PC-3 (cell line): ENCODE measurements around the gene INO80E.

Experiments used
- CTCF ChIP-seq: fragments of 300-600 bp; sonication (generic); conservative IDR thresholded peaks from 2 replicates; pipeline ENCODE4 v1.5.1; 2017; ENCODE audit warnings: antibody characterized with exemption, low read depth, mild to moderate bottlenecking, low read length
- EZH2 ChIP-seq: fragments of 300-600 bp; sonication (generic); IDR thresholded peaks from one replicate; pipeline ENCODE4 v1.6.1; 2017; ENCODE audit warnings: antibody characterized with exemption, mild to moderate bottlenecking, low read length; ENCODE audit not compliant: unreplicated experiment
- EZH2phosphoT487 ChIP-seq: fragments of 300-600 bp; sonication (generic); IDR thresholded peaks from 2 replicates; pipeline ENCODE4 v1.6.1; 2018; ENCODE audit warnings: mild to moderate bottlenecking, antibody characterized with exemption, low read length, borderline replicate concordance

- TF ChIP-seq CTCF = no peak
- TF ChIP-seq EZH2 = no peak
- TF ChIP-seq EZH2phosphoT487 = no peak
Measured at GRCh38 chr16:30024451-30024850, 28.4 kb downstream of the INO80E start.
